ENCODE measurements around the gene NAIP.
"Not testable (repeated sequence)": the region's sequence is repeated elsewhere in the genome, so short reads cannot be mapped to it uniquely, and the experiment has no call there.

DNA sequence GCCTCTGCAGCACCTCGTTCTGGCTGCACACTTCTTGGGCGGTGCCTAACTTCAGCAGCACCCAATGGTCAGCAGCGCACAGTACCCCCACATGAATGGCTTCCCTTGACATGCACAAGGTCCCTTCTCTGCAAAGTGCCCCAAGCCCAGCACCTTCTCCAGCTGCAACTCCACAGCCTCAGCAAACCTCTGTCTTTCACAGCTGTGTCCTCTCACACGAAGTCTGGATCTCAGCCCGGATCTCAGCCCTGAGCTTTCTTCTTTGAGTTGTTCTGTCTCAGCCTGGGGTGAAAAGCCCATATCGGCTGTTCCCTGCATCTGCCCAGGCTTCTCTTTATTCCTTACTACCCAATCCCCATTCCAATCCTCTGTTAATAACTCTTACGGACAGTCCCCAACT lies 57.9 kb downstream of the NAIP start:
- TF ChIP-seq POLR2A (IDR thresholded peaks at IDR 0.05; ENCODE audit: low read depth); POLR2AphosphoS5 (IDR thresholded peaks at IDR 0.05); EP300 (IDR thresholded peaks at IDR 0.05): not testable (repeated sequence)
- TF ChIP-seq, protein P1, sequence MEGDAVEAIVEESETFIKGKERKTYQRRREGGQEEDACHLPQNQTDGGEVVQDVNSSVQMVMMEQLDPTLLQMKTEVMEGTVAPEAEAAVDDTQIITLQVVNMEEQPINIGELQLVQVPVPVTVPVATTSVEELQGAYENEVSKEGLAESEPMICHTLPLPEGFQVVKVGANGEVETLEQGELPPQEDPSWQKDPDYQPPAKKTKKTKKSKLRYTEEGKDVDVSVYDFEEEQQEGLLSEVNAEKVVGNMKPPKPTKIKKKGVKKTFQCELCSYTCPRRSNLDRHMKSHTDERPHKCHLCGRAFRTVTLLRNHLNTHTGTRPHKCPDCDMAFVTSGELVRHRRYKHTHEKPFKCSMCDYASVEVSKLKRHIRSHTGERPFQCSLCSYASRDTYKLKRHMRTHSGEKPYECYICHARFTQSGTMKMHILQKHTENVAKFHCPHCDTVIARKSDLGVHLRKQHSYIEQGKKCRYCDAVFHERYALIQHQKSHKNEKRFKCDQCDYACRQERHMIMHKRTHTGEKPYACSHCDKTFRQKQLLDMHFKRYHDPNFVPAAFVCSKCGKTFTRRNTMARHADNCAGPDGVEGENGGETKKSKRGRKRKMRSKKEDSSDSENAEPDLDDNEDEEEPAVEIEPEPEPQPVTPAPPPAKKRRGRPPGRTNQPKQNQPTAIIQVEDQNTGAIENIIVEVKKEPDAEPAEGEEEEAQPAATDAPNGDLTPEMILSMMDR (IDR thresholded peaks at IDR 0.05): not testable (repeated sequence)

Measured in esophagus muscularis mucosa (tissue), 4 donors.